Peyer's patch (tissue), 4 donors: ENCODE measurements around the gene OMP. TPM values are rescaled to one million over a fixed set of nuclear protein-coding genes. Genes with fewer than 3 reads are reported as not detected.
A peak's percentile ranks its signal among the peaks of the same experiment; 100 is the strongest.

Experiments
- DNase-seq, 3 donors: peaks; one replicate each; pipeline ENCODE4 v3.0.0-alpha.2; 2017 to 2019
- H3K27ac ChIP-seq, 4 donors: fragments of 200-600 bp; sonication (generic); one replicate each; pipeline ENCODE4 v1.5.1; 2016 to 2019
- H3K27me3 ChIP-seq, 2 donors: fragments of 200-600 bp; sonication (generic); one replicate each; pipeline ENCODE4 v1.5.1; 2019
- H3K36me3 ChIP-seq, 3 donors: fragments of 200-600 bp; sonication (generic); one replicate each; pipeline ENCODE4 v1.5.1; 2016 to 2019
- H3K4me1 ChIP-seq, 4 donors: fragments of 200-600 bp; sonication (generic); one replicate each; pipeline ENCODE4 v1.5.1; 2016 to 2019
- H3K4me3 ChIP-seq, 4 donors: fragments of 200-600 bp; sonication (generic); 1 replicate in 3 of 4; 2 replicates in 1 of 4; pipeline ENCODE4 v1.5.1; 2016 to 2019; ENCODE audit warnings: mild to moderate bottlenecking in 1 of 4
- H3K9me3 ChIP-seq, 4 donors: fragments of 200-600 bp; sonication (generic); one replicate each; pipeline ENCODE4 v1.5.1; 2016 to 2019; ENCODE audit warnings: mild to moderate bottlenecking in 1 of 4
- CTCF ChIP-seq, 6 experiments: fragments of 450-650 bp in 4 of 6; fragments of 200-600 bp in 2 of 6; sonication (generic) in 1 of 6; IDR thresholded peaks; one replicate each; pipeline ENCODE4 v1.5.1; 2017 to 2019; ENCODE audit warnings: antibody characterized with exemption in 6 of 6, mild to moderate bottlenecking in 3 of 6, moderate library complexity in 1 of 6
- POLR2A ChIP-seq, 2 donors: fragments of 450-650 bp; IDR thresholded peaks; one replicate each; pipeline ENCODE4 v1.5.1; 2017; ENCODE audit warnings: antibody characterized with exemption in 2 of 2, mild to moderate bottlenecking in 2 of 2, moderate library complexity in 2 of 2
- total RNA-seq, 4 donors: library from RNA; depleted of rRNA; stranded (reverse); fragments of >200 nt; gene quantifications; one replicate each; pipeline ENCODE4 v1.1.0, GENCODE V29; 2016

Gene OMP
- total RNA-seq, 4 donors from 2014 or later = 11.2 to 44.3 (median 21.3) TPM

GRCh38 chr11:77136784-77137420 is 34.3 kb downstream of the OMP start:
- no peaks in the 10 kb centered on the region for H3K27me3 ChIP-seq
- H3K9me3 ChIP-seq = no peaks in the 10 kb centered on the region
- DNase-seq = no peak
- H3K27ac ChIP-seq = peak overlapping the region in 2 of 4 donors; percentile 35 to 40
- TF ChIP-seq CTCF (IDR thresholded peaks at IDR 0.05) = no peak
- no peak for TF ChIP-seq POLR2A (IDR thresholded peaks at IDR 0.05)
- H3K36me3 ChIP-seq = no peaks in the 10 kb centered on the region
- no peak overlapping the region for H3K4me3 ChIP-seq
- H3K4me1 ChIP-seq = no peaks in the 10 kb centered on the region

- DNase-seq = no peak
- Histone ChIP-seq H3K4me1 (no peaks in the 10 kb centered on the region), H3K27me3 (no peaks in the 10 kb centered on the region), H3K4me3 (no peak overlapping the region), H3K36me3 (no peaks in the 10 kb centered on the region), H3K27ac (peak overlapping the region in 1 of 4 donors; percentile 35), H3K9me3 (no peaks in the 10 kb centered on the region)
- TF ChIP-seq POLR2A (IDR thresholded peaks at IDR 0.05) (no peak), CTCF (IDR thresholded peaks at IDR 0.05) (no peak)
Measured at GRCh38 chr11:77137421-77137820, 34.8 kb downstream of the OMP start.

GRCh38 chr11:77138106-77138649 is 35.5 kb downstream of the OMP start:
- Histone ChIP-seq H3K9me3 (no peaks in the 10 kb centered on the region), H3K27me3 (no peaks in the 10 kb centered on the region), H3K27ac (no peak overlapping the region), H3K4me3 (no peak overlapping the region), H3K36me3 (no peaks in the 10 kb centered on the region), H3K4me1 (no peaks in the 10 kb centered on the region)
- DNase-seq = no peak
- no peak for TF ChIP-seq CTCF (IDR thresholded peaks at IDR 0.05)
- no peak for TF ChIP-seq POLR2A (IDR thresholded peaks at IDR 0.05)

GRCh38 chr11:77139201-77139600 is 36.6 kb downstream of the OMP start:
- Histone ChIP-seq H3K4me1 (peaks cover 0 to 1% (median 0%) of the 10 kb centered on the region in 4 donors), H3K9me3 (no peaks in the 10 kb centered on the region), H3K27ac (no peak overlapping the region), H3K36me3 (no peaks in the 10 kb centered on the region), H3K4me3 (no peak overlapping the region), H3K27me3 (no peaks in the 10 kb centered on the region)
- TF ChIP-seq CTCF (IDR thresholded peaks at IDR 0.05) = no peak
- no peak for TF ChIP-seq POLR2A (IDR thresholded peaks at IDR 0.05)
- DNase-seq = no peak

GRCh38 chr11:77140231-77140851 is 37.7 kb downstream of the OMP start:
- no peak for DNase-seq
- no peaks in the 10 kb centered on the region for H3K27me3 ChIP-seq
- H3K4me3 ChIP-seq = no peak overlapping the region
- H3K27ac ChIP-seq = peak overlapping the region in 1 of 4 donors; percentile 25
- TF ChIP-seq POLR2A (IDR thresholded peaks at IDR 0.05) = no peak
- TF ChIP-seq CTCF (IDR thresholded peaks at IDR 0.05) = no peak
- H3K9me3 ChIP-seq = no peaks in the 10 kb centered on the region
- peaks cover 0 to 13% (median 1%) of the 10 kb centered on the region in 4 donors for H3K4me1 ChIP-seq
- no peaks in the 10 kb centered on the region for H3K36me3 ChIP-seq
